ENCODE measurements around the gene HOXA2. TPM values are rescaled to one million over a fixed set of nuclear protein-coding genes. Genes with fewer than 3 reads are reported as not detected.
A peak's percentile ranks its signal among the peaks of the same experiment; 100 is the strongest.

The HOXA2 gene
- total and polyA plus RNA-seq, 2 donors: 1.5 to 3.9 TPM

- H3K4me1 ChIP-seq (ENCODE audit: control insufficient read depth in 2 of 2, insufficient read depth in 2 of 2, low read length in 2 of 2): peaks cover 0 to 8% of the 10 kb centered on the region in 2 donors
- peaks cover 4 to 80% of the 10 kb centered on the region in 2 donors for H3K27me3 ChIP-seq (ENCODE audit: control insufficient read depth in 2 of 2, insufficient read depth in 1 of 2, low read length in 1 of 2)
- DNase-seq (ENCODE audit: low read depth in 6 of 9, low spot score in 9 of 9): no peak
These were observed 7.9 kb upstream of the HOXA2 start for GRCh38 chr7:27110186-27111031.

GRCh38 chr7:27109466-27110185 is 7.1 kb upstream of the HOXA2 start:
- peaks cover 12 to 80% of the 10 kb centered on the region in 2 donors for H3K27me3 ChIP-seq (ENCODE audit: control insufficient read depth in 2 of 2, insufficient read depth in 1 of 2, low read length in 1 of 2)
- DNase-seq (ENCODE audit: low read depth in 6 of 9, low spot score in 9 of 9): no peak
- no peak overlapping the region for H3K4me3 ChIP-seq (ENCODE audit: low read length in 2 of 2)
- peaks cover 0 to 8% of the 10 kb centered on the region in 2 donors for H3K4me1 ChIP-seq (ENCODE audit: control insufficient read depth in 2 of 2, insufficient read depth in 2 of 2, low read length in 2 of 2)
- peak overlapping the region in 1 of 2 donors; percentile 69 for H3K27ac ChIP-seq (ENCODE audit: low read depth in 1 of 2, low read length in 1 of 2)
- no peaks in the 10 kb centered on the region for H3K36me3 ChIP-seq (ENCODE audit: control insufficient read depth in 2 of 2, insufficient read depth in 2 of 2, low read length in 1 of 2)
- WGBS: 94% methylated on average over 4 of the region's 4 CpGs
- no peaks in the 10 kb centered on the region for H3K9me3 ChIP-seq (ENCODE audit: control insufficient read depth in 2 of 2, insufficient read depth in 1 of 2, low read length in 1 of 2)

More at GRCh38 chr7:27110186-27111031, 7.9 kb upstream of the HOXA2 start:
- WGBS: 95% methylated on average over 66 of the region's 66 CpGs
- peak overlapping the region; percentile 61 to 70 for H3K27ac ChIP-seq (ENCODE audit: low read depth in 1 of 2, low read length in 1 of 2)
- H3K4me3 ChIP-seq (ENCODE audit: low read length in 2 of 2): no peak overlapping the region
- H3K9me3 ChIP-seq (ENCODE audit: control insufficient read depth in 2 of 2, insufficient read depth in 1 of 2, low read length in 1 of 2): no peaks in the 10 kb centered on the region
- H3K36me3 ChIP-seq (ENCODE audit: control insufficient read depth in 2 of 2, insufficient read depth in 2 of 2, low read length in 1 of 2): no peaks in the 10 kb centered on the region

- Histone ChIP-seq H3K27me3 (ENCODE audit: control insufficient read depth in 2 of 2, insufficient read depth in 1 of 2, low read length in 1 of 2) (peaks cover 18 to 83% of the 10 kb centered on the region in 2 donors), H3K36me3 (ENCODE audit: control insufficient read depth in 2 of 2, insufficient read depth in 2 of 2, low read length in 1 of 2) (no peaks in the 10 kb centered on the region), H3K9me3 (ENCODE audit: control insufficient read depth in 2 of 2, insufficient read depth in 1 of 2, low read length in 1 of 2) (peaks cover 0 to 2% of the 10 kb centered on the region in 2 donors), H3K4me1 (ENCODE audit: control insufficient read depth in 2 of 2, insufficient read depth in 2 of 2, low read length in 2 of 2) (peaks cover 0 to 5% of the 10 kb centered on the region in 2 donors), H3K27ac (ENCODE audit: low read depth in 1 of 2, low read length in 1 of 2) (peak overlapping the region; percentile 69 to 86), H3K4me3 (ENCODE audit: low read length in 2 of 2) (no peak overlapping the region)
- no peak for DNase-seq (ENCODE audit: low read depth in 6 of 9, low spot score in 9 of 9)
- WGBS: 94% methylated on average over 41 of the region's 41 CpGs
These were observed 6.1 kb upstream of the HOXA2 start for GRCh38 chr7:27108390-27109127.

- H3K4me3 ChIP-seq (ENCODE audit: low read length in 2 of 2): no peak overlapping the region
- H3K36me3 ChIP-seq (ENCODE audit: control insufficient read depth in 2 of 2, insufficient read depth in 2 of 2, low read length in 1 of 2): no peaks in the 10 kb centered on the region
- DNase-seq (ENCODE audit: low read depth in 6 of 9, low spot score in 9 of 9): no peak
- peak overlapping the region; percentile 69 to 86 for H3K27ac ChIP-seq (ENCODE audit: low read depth in 1 of 2, low read length in 1 of 2)
- WGBS: 91% methylated on average over 47 of the region's 47 CpGs
- H3K27me3 ChIP-seq (ENCODE audit: control insufficient read depth in 2 of 2, insufficient read depth in 1 of 2, low read length in 1 of 2): peaks cover 22 to 83% of the 10 kb centered on the region in 2 donors
- peaks cover 0 to 4% of the 10 kb centered on the region in 2 donors for H3K9me3 ChIP-seq (ENCODE audit: control insufficient read depth in 2 of 2, insufficient read depth in 1 of 2, low read length in 1 of 2)
- peaks cover 0 to 5% of the 10 kb centered on the region in 2 donors for H3K4me1 ChIP-seq (ENCODE audit: control insufficient read depth in 2 of 2, insufficient read depth in 2 of 2, low read length in 2 of 2)
These were observed 5.2 kb upstream of the HOXA2 start for GRCh38 chr7:27107391-27108381.

- H3K27ac ChIP-seq (ENCODE audit: low read depth in 1 of 2, low read length in 1 of 2): peak overlapping the region; percentile 52 to 78
- no peaks in the 10 kb centered on the region for H3K36me3 ChIP-seq (ENCODE audit: control insufficient read depth in 2 of 2, insufficient read depth in 2 of 2, low read length in 1 of 2)
- 90% methylated on average over 14 of the region's 14 CpGs for WGBS
- peaks cover 0 to 5% of the 10 kb centered on the region in 2 donors for H3K4me1 ChIP-seq (ENCODE audit: control insufficient read depth in 2 of 2, insufficient read depth in 2 of 2, low read length in 2 of 2)
- peaks cover 27 to 85% of the 10 kb centered on the region in 2 donors for H3K27me3 ChIP-seq (ENCODE audit: control insufficient read depth in 2 of 2, insufficient read depth in 1 of 2, low read length in 1 of 2)
- no peak for DNase-seq (ENCODE audit: low read depth in 6 of 9, low spot score in 9 of 9)
- no peak overlapping the region for H3K4me3 ChIP-seq (ENCODE audit: low read length in 2 of 2)
- H3K9me3 ChIP-seq (ENCODE audit: control insufficient read depth in 2 of 2, insufficient read depth in 1 of 2, low read length in 1 of 2): peaks cover 0 to 4% of the 10 kb centered on the region in 2 donors
These were observed 4.4 kb upstream of the HOXA2 start for GRCh38 chr7:27106901-27107240.

- Histone ChIP-seq H3K27ac (ENCODE audit: low read depth in 1 of 2, low read length in 1 of 2) (peak overlapping the region; percentile 52 to 78), H3K27me3 (ENCODE audit: control insufficient read depth in 2 of 2, insufficient read depth in 1 of 2, low read length in 1 of 2) (peaks cover 32 to 86% of the 10 kb centered on the region in 2 donors), H3K9me3 (ENCODE audit: control insufficient read depth in 2 of 2, insufficient read depth in 1 of 2, low read length in 1 of 2) (peaks cover 0 to 4% of the 10 kb centered on the region in 2 donors), H3K4me3 (ENCODE audit: low read length in 2 of 2) (no peak overlapping the region), H3K4me1 (ENCODE audit: control insufficient read depth in 2 of 2, insufficient read depth in 2 of 2, low read length in 2 of 2) (peaks cover 0 to 5% of the 10 kb centered on the region in 2 donors), H3K36me3 (ENCODE audit: control insufficient read depth in 2 of 2, insufficient read depth in 2 of 2, low read length in 1 of 2) (no peaks in the 10 kb centered on the region)
- WGBS: 92% methylated on average over 44 of the region's 44 CpGs
- DNase-seq (ENCODE audit: low read depth in 6 of 9, low spot score in 9 of 9): no peak
These were observed 3.9 kb upstream of the HOXA2 start for GRCh38 chr7:27106181-27106900.

- Histone ChIP-seq H3K27ac (ENCODE audit: low read depth in 1 of 2, low read length in 1 of 2) (peak overlapping the region in 1 of 2 donors; percentile 52), H3K4me1 (ENCODE audit: control insufficient read depth in 2 of 2, insufficient read depth in 2 of 2, low read length in 2 of 2) (peaks cover 0 to 5% of the 10 kb centered on the region in 2 donors), H3K9me3 (ENCODE audit: control insufficient read depth in 2 of 2, insufficient read depth in 1 of 2, low read length in 1 of 2) (peaks cover 0 to 4% of the 10 kb centered on the region in 2 donors), H3K4me3 (ENCODE audit: low read length in 2 of 2) (no peak overlapping the region), H3K36me3 (ENCODE audit: control insufficient read depth in 2 of 2, insufficient read depth in 2 of 2, low read length in 1 of 2) (peaks cover 0 to 2% of the 10 kb centered on the region in 2 donors), H3K27me3 (ENCODE audit: control insufficient read depth in 2 of 2, insufficient read depth in 1 of 2, low read length in 1 of 2) (peaks cover 41 to 87% of the 10 kb centered on the region in 2 donors)
- 90% methylated on average over 13 of the region's 13 CpGs for WGBS
- no peak for DNase-seq (ENCODE audit: low read depth in 6 of 9, low spot score in 9 of 9)
These were observed 3.0 kb upstream of the HOXA2 start for GRCh38 chr7:27105301-27106031.
